ENCODE data around the gene ENO2.
A peak's percentile ranks its signal among the peaks of the same experiment; 100 is the strongest.

The ENO2 gene

DNA sequence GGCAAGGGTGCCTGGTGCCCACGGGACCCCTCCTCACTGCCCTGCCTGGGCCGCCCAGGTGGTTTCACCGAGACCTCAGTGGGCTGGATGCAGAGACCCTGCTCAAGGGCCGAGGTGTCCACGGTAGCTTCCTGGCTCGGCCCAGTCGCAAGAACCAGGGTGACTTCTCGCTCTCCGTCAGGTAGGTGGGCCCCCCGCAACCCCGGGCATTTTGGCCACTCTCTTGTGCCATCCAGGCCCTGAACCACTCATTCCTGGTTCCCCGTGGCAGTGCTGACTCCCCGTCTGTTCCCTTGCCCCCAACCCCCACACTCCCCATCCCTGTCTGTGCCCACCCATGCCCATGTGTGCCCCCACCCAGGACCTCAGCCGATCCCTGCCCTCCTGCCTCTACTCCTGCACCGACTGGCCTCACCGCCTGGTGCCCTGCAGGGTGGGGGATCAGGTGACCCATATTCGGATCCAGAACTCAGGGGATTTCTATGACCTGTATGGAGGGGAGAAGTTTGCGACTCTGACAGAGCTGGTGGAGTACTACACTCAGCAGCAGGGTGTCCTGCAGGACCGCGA lies 37.3 kb downstream of the ENO2 start:
- Histone ChIP-seq H3K27me3 (ENCODE audit: low read depth, low read length) (no peaks in the 10 kb centered on the region), H4K20me1 (ENCODE audit: insufficient read depth, low read length) (peaks cover 4% of the 10 kb centered on the region; the same call in 1 of the 2 replicates), H3K9ac (ENCODE audit: low read length) (peak overlapping the region; percentile 87), H3K4me2 (ENCODE audit: low read length) (peak overlapping the region; percentile 94), H3K27ac (ENCODE audit: low read length) (peak overlapping the region; percentile 59), H2AFZ (ENCODE audit: low read depth, low read length) (no peak overlapping the region), H3K4me1 (ENCODE audit: low read length) (peaks cover 48% of the 10 kb centered on the region), H3K4me3 (ENCODE audit: low read length) (peak overlapping the region; percentile 84), H3K36me3 (replicated peaks; ENCODE audit: low read depth, low read length) (peaks cover 8% of the 10 kb centered on the region), H3K9me3 (ENCODE audit: insufficient read depth, low read length) (no peaks in the 10 kb centered on the region), H3K79me2 (ENCODE audit: low read length) (peaks cover 14% of the 10 kb centered on the region)
- no peak for TF ChIP-seq EZH2phosphoT487 (IDR thresholded peaks at IDR 0.05; ENCODE audit: low read depth)
- TF ChIP-seq, protein P1, sequence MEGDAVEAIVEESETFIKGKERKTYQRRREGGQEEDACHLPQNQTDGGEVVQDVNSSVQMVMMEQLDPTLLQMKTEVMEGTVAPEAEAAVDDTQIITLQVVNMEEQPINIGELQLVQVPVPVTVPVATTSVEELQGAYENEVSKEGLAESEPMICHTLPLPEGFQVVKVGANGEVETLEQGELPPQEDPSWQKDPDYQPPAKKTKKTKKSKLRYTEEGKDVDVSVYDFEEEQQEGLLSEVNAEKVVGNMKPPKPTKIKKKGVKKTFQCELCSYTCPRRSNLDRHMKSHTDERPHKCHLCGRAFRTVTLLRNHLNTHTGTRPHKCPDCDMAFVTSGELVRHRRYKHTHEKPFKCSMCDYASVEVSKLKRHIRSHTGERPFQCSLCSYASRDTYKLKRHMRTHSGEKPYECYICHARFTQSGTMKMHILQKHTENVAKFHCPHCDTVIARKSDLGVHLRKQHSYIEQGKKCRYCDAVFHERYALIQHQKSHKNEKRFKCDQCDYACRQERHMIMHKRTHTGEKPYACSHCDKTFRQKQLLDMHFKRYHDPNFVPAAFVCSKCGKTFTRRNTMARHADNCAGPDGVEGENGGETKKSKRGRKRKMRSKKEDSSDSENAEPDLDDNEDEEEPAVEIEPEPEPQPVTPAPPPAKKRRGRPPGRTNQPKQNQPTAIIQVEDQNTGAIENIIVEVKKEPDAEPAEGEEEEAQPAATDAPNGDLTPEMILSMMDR (IDR thresholded peaks at IDR 0.05; ENCODE audit: low read depth, low read length) = no peak

DNA sequence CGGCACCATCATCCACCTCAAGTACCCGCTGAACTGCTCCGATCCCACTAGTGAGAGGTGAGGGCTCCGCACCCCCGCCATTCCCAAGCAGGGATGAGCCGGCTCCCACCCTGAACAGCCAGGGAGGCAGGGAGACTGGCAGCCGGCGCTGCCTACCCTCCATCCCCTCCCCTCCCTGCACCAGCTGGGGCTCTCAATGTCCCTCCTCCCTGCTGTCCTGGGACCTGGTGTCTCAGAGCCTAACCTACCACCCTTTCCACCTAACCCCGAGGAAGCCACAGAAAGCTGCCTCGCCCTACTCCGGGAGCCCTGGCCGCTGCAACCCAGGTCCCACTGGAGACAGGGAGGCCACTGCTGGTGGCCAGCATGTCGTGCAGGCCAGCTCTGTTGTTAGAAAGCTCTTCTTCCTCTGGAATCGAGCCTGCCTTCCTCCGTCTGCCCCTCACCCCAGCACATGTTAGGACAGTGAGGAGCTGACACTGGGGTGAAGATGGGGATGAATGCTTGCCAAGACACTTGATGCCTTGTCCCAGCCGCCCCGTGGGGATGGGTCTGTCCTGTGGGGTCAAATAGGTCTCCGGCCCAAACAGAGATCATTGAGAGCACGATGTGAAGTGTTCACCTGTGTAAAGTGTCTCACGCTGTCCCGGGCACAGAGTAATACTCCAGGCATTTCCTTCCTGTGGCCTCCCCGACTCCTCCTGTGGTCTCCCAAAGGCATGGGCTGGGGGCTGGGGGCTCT lies 37.9 kb downstream of the ENO2 start:
- H3K4me1 ChIP-seq (ENCODE audit: low read length) = peaks cover 42% of the 10 kb centered on the region
- H3K9ac ChIP-seq (ENCODE audit: low read length) = peak overlapping the region; percentile 87
- peaks cover 11% of the 10 kb centered on the region for H3K36me3 ChIP-seq (replicated peaks; ENCODE audit: low read depth, low read length)
- H3K27me3 ChIP-seq (ENCODE audit: low read depth, low read length) = no peaks in the 10 kb centered on the region
- H3K79me2 ChIP-seq (ENCODE audit: low read length) = peaks cover 14% of the 10 kb centered on the region
- H3K4me2 ChIP-seq (ENCODE audit: low read length) = peak overlapping the region; percentile 94
- TF ChIP-seq, protein P1 (IDR thresholded peaks at IDR 0.05; ENCODE audit: low read depth, low read length) = no peak
- TF ChIP-seq EZH2phosphoT487 (IDR thresholded peaks at IDR 0.05; ENCODE audit: low read depth) = no peak
- H3K27ac ChIP-seq (ENCODE audit: low read length) = peak overlapping the region; percentile 59
- H4K20me1 ChIP-seq (ENCODE audit: insufficient read depth, low read length) = peaks cover 4% of the 10 kb centered on the region; the same call in 1 of the 2 replicates
- H3K9me3 ChIP-seq (ENCODE audit: insufficient read depth, low read length) = no peaks in the 10 kb centered on the region
- peak overlapping the region; percentile 84 for H3K4me3 ChIP-seq (ENCODE audit: low read length)
- H2AFZ ChIP-seq (ENCODE audit: low read depth, low read length) = no peak overlapping the region

DNA sequence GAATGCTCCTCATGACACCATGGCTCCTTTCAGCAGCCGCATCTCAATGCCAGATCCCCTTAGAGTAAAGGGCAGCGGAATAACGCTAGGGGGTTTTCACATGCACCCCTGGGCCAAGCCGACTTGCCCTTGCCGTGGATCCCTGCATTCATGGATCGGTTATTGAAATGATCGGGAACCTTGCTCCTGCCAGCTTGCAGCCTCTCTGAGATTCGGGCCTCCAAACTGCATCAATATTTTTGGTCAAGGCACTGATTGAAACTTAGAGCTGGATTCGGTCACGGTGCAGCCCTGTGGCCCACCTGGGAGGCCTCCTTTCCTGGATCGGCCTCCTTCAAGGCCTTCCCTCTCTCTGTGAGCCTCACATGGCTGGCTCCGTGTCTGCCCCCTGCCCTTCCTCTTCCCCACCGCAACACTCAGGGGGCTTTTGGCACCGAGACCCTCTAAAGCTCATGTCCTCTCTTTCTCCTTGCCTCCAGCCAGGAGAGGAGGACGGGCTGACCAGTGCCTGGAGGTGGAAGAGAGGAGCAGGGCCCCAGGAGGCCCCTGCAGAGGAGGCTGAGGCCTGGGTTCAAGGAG lies 38.6 kb downstream of the ENO2 start:
- H3K4me3 ChIP-seq (ENCODE audit: low read length) = peak overlapping the region; percentile 84
- peak overlapping the region; percentile 59 for H3K27ac ChIP-seq (ENCODE audit: low read length)
- H2AFZ ChIP-seq (ENCODE audit: low read depth, low read length) = no peak overlapping the region

More for the DNA sequence above, 38.6 kb downstream of the ENO2 start:
- Histone ChIP-seq H3K27me3 (ENCODE audit: low read depth, low read length) (no peaks in the 10 kb centered on the region), H3K4me2 (ENCODE audit: low read length) (peak overlapping the region; percentile 94), H3K9ac (ENCODE audit: low read length) (peak overlapping the region; percentile 87), H3K9me3 (ENCODE audit: insufficient read depth, low read length) (no peaks in the 10 kb centered on the region), H3K36me3 (replicated peaks; ENCODE audit: low read depth, low read length) (peaks cover 16% of the 10 kb centered on the region), H3K79me2 (ENCODE audit: low read length) (peaks cover 14% of the 10 kb centered on the region), H3K4me1 (ENCODE audit: low read length) (peaks cover 44% of the 10 kb centered on the region), H4K20me1 (ENCODE audit: insufficient read depth, low read length) (peaks cover 4% of the 10 kb centered on the region; the same call in 1 of the 2 replicates)
- TF ChIP-seq EZH2phosphoT487 (IDR thresholded peaks at IDR 0.05; ENCODE audit: low read depth) = no peak
- TF ChIP-seq, protein P1 (IDR thresholded peaks at IDR 0.05; ENCODE audit: low read depth, low read length) = no peak

Measured in OCI-LY3 (cell line).